Gastroesophageal sphincter (tissue), 4 donors: ENCODE measurements around the gene COL1A1. TPM values are rescaled to one million over a fixed set of nuclear protein-coding genes. Genes with fewer than 3 reads are reported as not detected.

ENCODE experiments used
- ATAC-seq: fragments of 150-250 bp; one replicate; pipeline ENCODE4 v1.9.1; 2016; ENCODE audit warnings: mild to moderate bottlenecking, moderate library complexity
- H3K27ac ChIP-seq, 4 donors: fragments of 200-600 bp; sonication (generic) in 3 of 4; 1 replicate in 3 of 4; 2 replicates in 1 of 4; pipeline ENCODE4 v1.5.1; 2016 to 2019
- H3K27me3 ChIP-seq: fragments of 200-600 bp; sonication (generic); one replicate; pipeline ENCODE4 v1.5.1; 2019
- H3K36me3 ChIP-seq, 2 donors: fragments of 200-600 bp; sonication (generic); one replicate each; pipeline ENCODE4 v1.5.1; 2019; ENCODE audit warnings: control low read depth in 1 of 2
- H3K4me1 ChIP-seq, 3 donors: fragments of 200-600 bp; sonication (generic); 1 replicate in 2 of 3; 2 replicates in 1 of 3; pipeline ENCODE4 v1.5.1; 2016 to 2019; ENCODE audit warnings: control low read depth in 2 of 3
- H3K4me3 ChIP-seq, 2 donors: fragments of 200-600 bp; sonication (generic); one replicate each; pipeline ENCODE4 v1.5.1; 2019; ENCODE audit warnings: mild to moderate bottlenecking in 1 of 2, moderate library complexity in 1 of 2
- H3K9me3 ChIP-seq, 3 donors: fragments of 200-600 bp; sonication (generic); one replicate each; pipeline ENCODE4 v1.5.1; 2017 to 2019; ENCODE audit warnings: control low read depth in 2 of 3
- EP300 ChIP-seq: sonication (generic); formaldehyde crosslinking; IDR thresholded peaks from one replicate; pipeline ENCODE4 v1.6.1; 2017; ENCODE audit warnings: antibody characterized with exemption, mild to moderate bottlenecking
- POLR2A ChIP-seq, 2 donors: fragments of 450-650 bp; IDR thresholded peaks; one replicate each; pipeline ENCODE4 v1.6.1; 2017; ENCODE audit warnings: antibody characterized with exemption in 2 of 2, mild to moderate bottlenecking in 2 of 2, moderate library complexity in 1 of 2
- POLR2AphosphoS5 ChIP-seq: sonication (generic); formaldehyde crosslinking; IDR thresholded peaks from one replicate; pipeline ENCODE4 v1.6.1; 2017; ENCODE audit warnings: antibody characterized with exemption
- WGBS, 2 donors: methylation state at CpG; one replicate each; pipeline ENCODE4 v1.1.5; 2018; ENCODE audit warnings: low coverage in 1 of 2; 5-methylcytosine and 5-hydroxymethylcytosine counted together
- total RNA-seq, 4 donors: library from RNA; depleted of rRNA; stranded (reverse); fragments of >200 nt; gene quantifications; one replicate each; pipeline ENCODE4 v1.1.0, GENCODE V29; 2016
- TF ChIP-seq, protein P1 (sequence below), 4 experiments: fragments of 200-600 bp in 2 of 4; fragments of 450-650 bp in 2 of 4; sonication (generic) in 1 of 4; IDR thresholded peaks; one replicate each; pipeline ENCODE4 v1.5.1; 2017 to 2019; ENCODE audit warnings: antibody characterized with exemption in 4 of 4, mild to moderate bottlenecking in 2 of 4, moderate library complexity in 2 of 4

COL1A1 gene
- total RNA-seq, 4 donors from 2014 or later = 14.6 to 92.9 (median 69.7) TPM

DNA sequence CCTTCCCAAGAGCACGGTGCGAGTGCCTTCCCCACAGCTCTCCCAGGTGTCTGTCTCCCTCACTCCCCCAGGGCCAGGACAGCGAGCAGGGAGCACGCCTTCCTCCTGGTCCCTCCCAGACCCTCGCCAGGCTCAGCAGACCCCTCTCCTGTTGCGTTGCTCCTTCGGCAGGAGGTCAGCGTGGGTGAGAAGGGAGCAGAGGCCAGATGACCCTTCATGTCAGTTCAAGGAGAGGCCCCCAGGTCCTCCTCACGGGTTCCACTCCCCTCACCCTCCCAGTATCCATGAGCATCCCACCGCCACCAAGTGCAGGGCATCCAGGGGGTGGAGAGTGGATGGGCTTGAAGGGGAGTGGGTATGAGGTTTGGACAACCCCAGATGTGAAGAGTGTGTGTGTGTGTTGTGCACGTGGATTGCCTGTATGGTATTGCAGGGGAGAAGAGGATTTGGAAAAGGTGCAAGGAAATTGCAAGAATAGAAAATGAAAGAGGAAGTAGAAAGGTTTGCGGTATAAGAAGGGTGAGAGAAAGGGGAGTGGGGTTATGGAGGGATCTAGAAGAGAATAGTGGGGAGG, 17.9 kb downstream of the COL1A1 start:
- no peak for ATAC-seq

GRCh38 chr17:50182783-50183420, 18.5 kb downstream of the COL1A1 start:
- ATAC-seq = no peak
- WGBS, 2 donors = 47 to 59% methylated on average over 5 to 9 of the region's 18 CpGs

More for the DNA sequence above, 17.9 kb downstream of the COL1A1 start:
- 16 to 31% methylated on average over 3 to 4 of the region's 12 CpGs for WGBS, 2 donors
- TF ChIP-seq POLR2A (IDR thresholded peaks at IDR 0.05) (no peak), EP300 (no peak), POLR2AphosphoS5 (no peak)
- TF ChIP-seq, protein P1, sequence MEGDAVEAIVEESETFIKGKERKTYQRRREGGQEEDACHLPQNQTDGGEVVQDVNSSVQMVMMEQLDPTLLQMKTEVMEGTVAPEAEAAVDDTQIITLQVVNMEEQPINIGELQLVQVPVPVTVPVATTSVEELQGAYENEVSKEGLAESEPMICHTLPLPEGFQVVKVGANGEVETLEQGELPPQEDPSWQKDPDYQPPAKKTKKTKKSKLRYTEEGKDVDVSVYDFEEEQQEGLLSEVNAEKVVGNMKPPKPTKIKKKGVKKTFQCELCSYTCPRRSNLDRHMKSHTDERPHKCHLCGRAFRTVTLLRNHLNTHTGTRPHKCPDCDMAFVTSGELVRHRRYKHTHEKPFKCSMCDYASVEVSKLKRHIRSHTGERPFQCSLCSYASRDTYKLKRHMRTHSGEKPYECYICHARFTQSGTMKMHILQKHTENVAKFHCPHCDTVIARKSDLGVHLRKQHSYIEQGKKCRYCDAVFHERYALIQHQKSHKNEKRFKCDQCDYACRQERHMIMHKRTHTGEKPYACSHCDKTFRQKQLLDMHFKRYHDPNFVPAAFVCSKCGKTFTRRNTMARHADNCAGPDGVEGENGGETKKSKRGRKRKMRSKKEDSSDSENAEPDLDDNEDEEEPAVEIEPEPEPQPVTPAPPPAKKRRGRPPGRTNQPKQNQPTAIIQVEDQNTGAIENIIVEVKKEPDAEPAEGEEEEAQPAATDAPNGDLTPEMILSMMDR (IDR thresholded peaks at IDR 0.05) = no peak
- H3K36me3 ChIP-seq = peaks cover 0 to 34% of the 10 kb centered on the region in 2 donors
- H3K4me3 ChIP-seq = no peak overlapping the region
- no peaks in the 10 kb centered on the region for H3K9me3 ChIP-seq
- peak overlapping the region in 3 of 4 donors; percentile 81 to 87 (median 82) for H3K27ac ChIP-seq
- no peaks in the 10 kb centered on the region for H3K27me3 ChIP-seq
- H3K4me1 ChIP-seq = peaks cover 3 to 58% (median 15%) of the 10 kb centered on the region in 3 donors

GRCh38 chr17:50181591-50182560, 19.6 kb downstream of the COL1A1 start:
- TF ChIP-seq, protein P1 (IDR thresholded peaks at IDR 0.05) = no peak
- TF ChIP-seq POLR2A (IDR thresholded peaks at IDR 0.05) (no peak), EP300 (no peak), POLR2AphosphoS5 (no peak)
- Histone ChIP-seq H3K27me3 (no peaks in the 10 kb centered on the region), H3K27ac (peak overlapping the region in 2 of 4 donors; percentile 86 to 87), H3K4me3 (no peak overlapping the region), H3K36me3 (peaks cover 0 to 17% of the 10 kb centered on the region in 2 donors), H3K4me1 (peaks cover 3 to 66% (median 31%) of the 10 kb centered on the region in 3 donors), H3K9me3 (no peaks in the 10 kb centered on the region)
- WGBS, 2 donors = 76 to 77% methylated on average over 5 to 11 of the region's 12 CpGs
- ATAC-seq = no peak

More at GRCh38 chr17:50182783-50183420, 18.5 kb downstream of the COL1A1 start:
- H3K4me3 ChIP-seq = no peak overlapping the region
- peaks cover 3 to 64% (median 20%) of the 10 kb centered on the region in 3 donors for H3K4me1 ChIP-seq
- no peaks in the 10 kb centered on the region for H3K9me3 ChIP-seq
- no peak for TF ChIP-seq POLR2A (IDR thresholded peaks at IDR 0.05)
- TF ChIP-seq, protein P1 (IDR thresholded peaks at IDR 0.05) = no peak
- no peak for TF ChIP-seq POLR2AphosphoS5
- TF ChIP-seq EP300 = no peak
- H3K27ac ChIP-seq = peak overlapping the region in 3 of 4 donors; percentile 81 to 87 (median 82)
- H3K27me3 ChIP-seq = no peaks in the 10 kb centered on the region
- peaks cover 0 to 28% of the 10 kb centered on the region in 2 donors for H3K36me3 ChIP-seq

DNA sequence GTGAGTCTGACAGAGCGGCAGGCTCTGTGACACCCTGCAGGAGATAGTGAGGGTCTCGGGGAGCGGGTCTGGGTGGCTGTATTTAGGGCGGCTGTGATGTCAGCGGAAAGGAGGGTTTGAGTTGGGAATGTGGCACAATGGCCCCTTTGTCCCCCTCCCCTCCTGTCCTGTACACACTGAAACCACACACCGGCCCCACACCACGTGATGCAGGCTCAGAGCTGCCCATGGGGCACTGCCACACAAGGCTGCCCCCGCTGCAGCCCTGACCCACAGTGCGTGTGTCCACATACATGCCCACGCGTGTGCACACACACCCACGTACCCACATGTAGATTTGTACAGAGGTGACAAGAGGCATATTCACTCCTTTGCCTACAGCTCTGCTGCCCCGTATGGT, 20.3 kb downstream of the COL1A1 start:
- ATAC-seq = no peak
- Histone ChIP-seq H3K9me3 (no peaks in the 10 kb centered on the region), H3K4me3 (no peak overlapping the region), H3K36me3 (peaks cover 0 to 10% of the 10 kb centered on the region in 2 donors), H3K27ac (peak overlapping the region in 2 of 4 donors; percentile 86 to 87), H3K27me3 (no peaks in the 10 kb centered on the region), H3K4me1 (peaks cover 3 to 66% (median 35%) of the 10 kb centered on the region in 3 donors)
- TF ChIP-seq, protein P1 (IDR thresholded peaks at IDR 0.05) = no peak
- TF ChIP-seq POLR2AphosphoS5 (no peak), EP300 (no peak)
- 51 to 92% methylated on average over 2 to 3 of the region's 13 CpGs for WGBS, 2 donors
